WTC11 (cell line): Measurements from ENCODE around the gene RASAL2.

Source experiments
- CREB1 ChIP-seq: sonication (generic); formaldehyde crosslinking; IDR thresholded peaks from 2 replicates; pipeline ENCODE4 v1.8.0; 2023; ENCODE audit warnings: mild to moderate bottlenecking, missing genetic modification reagents
- CTCF ChIP-seq: fragments of 200-600 bp; IDR thresholded peaks from 2 replicates; pipeline ENCODE4 v1.8.0; 2022; ENCODE audit warnings: antibody characterized with exemption
- ESRRA ChIP-seq: sonication (generic); formaldehyde crosslinking; IDR thresholded peaks from 2 replicates; pipeline ENCODE4 v1.8.1; 2022; ENCODE audit warnings: mild to moderate bottlenecking, missing genetic modification reagents, borderline replicate concordance
- HMGXB4 ChIP-seq: sonication (generic); formaldehyde crosslinking; IDR thresholded peaks from 2 replicates; pipeline ENCODE4 v1.8.1; 2023; ENCODE audit warnings: mild to moderate bottlenecking, moderate library complexity, missing genetic modification reagents
- NR1H2 ChIP-seq: sonication (generic); formaldehyde crosslinking; IDR thresholded peaks from 2 replicates; pipeline ENCODE4 v1.9.0; 2021; ENCODE audit warnings: mild to moderate bottlenecking, moderate library complexity, missing genetic modification reagents
- NR2C2 ChIP-seq: sonication (generic); formaldehyde crosslinking; IDR thresholded peaks from 2 replicates; pipeline ENCODE4 v1.8.0; 2022; ENCODE audit warnings: mild to moderate bottlenecking, missing genetic modification reagents
- SOX15 ChIP-seq: fragments of 250-450 bp; sonication (Bioruptor Pico); IDR thresholded peaks from 2 replicates; pipeline ENCODE4 v1.9.0; 2021; ENCODE audit warnings: mild to moderate bottlenecking
- TEAD1 ChIP-seq: sonication (generic); formaldehyde crosslinking; IDR thresholded peaks from 2 replicates; pipeline ENCODE4 v1.8.0; 2022; ENCODE audit warnings: mild to moderate bottlenecking, missing genetic modification reagents
- USF2 ChIP-seq: sonication (generic); formaldehyde crosslinking; IDR thresholded peaks from 2 replicates; pipeline ENCODE4 v1.8.1; 2023; ENCODE audit warnings: mild to moderate bottlenecking, missing genetic modification reagents, moderate library complexity
- TF ChIP-seq, protein P1 (sequence below): sonication (generic); formaldehyde crosslinking; IDR thresholded peaks from 2 replicates; pipeline ENCODE4 v1.8.1; 2023; ENCODE audit warnings: mild to moderate bottlenecking, missing genetic modification reagents

- TF ChIP-seq NR1H2 (CRISPR knock-in tag) (no peak), CTCF (no peak), TEAD1 (CRISPR knock-in tag) (no peak), ESRRA (CRISPR knock-in tag) (no peak), USF2 (CRISPR knock-in tag) (no peak), SOX15 (CRISPR knock-in tag) (no peak), CREB1 (no peak), NR2C2 (CRISPR knock-in tag) (no peak), HMGXB4 (CRISPR knock-in tag) (no peak)
- TF ChIP-seq, protein P1, sequence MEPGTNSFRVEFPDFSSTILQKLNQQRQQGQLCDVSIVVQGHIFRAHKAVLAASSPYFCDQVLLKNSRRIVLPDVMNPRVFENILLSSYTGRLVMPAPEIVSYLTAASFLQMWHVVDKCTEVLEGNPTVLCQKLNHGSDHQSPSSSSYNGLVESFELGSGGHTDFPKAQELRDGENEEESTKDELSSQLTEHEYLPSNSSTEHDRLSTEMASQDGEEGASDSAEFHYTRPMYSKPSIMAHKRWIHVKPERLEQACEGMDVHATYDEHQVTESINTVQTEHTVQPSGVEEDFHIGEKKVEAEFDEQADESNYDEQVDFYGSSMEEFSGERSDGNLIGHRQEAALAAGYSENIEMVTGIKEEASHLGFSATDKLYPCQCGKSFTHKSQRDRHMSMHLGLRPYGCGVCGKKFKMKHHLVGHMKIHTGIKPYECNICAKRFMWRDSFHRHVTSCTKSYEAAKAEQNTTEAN (CRISPR knock-in tag): no peak
Measured at GRCh38 chr1:178086766-178087165, 7.1 kb upstream of the RASAL2 start.
